GM12878 (cell line): ENCODE results near the gene RAB10. TPM values are rescaled to one million over a fixed set of nuclear protein-coding genes. Genes with fewer than 3 reads are reported as not detected.

Experiments
- ETV6 ChIP-seq, 2 experiments: fragments of 450-650 bp in 1 of 2; IDR thresholded peaks in 1 of 2; conservative IDR thresholded peaks in 1 of 2; 2 replicates each; pipeline ENCODE4 v1.6.1; 2014; ENCODE audit warnings: antibody characterized with exemption in 1 of 2, borderline replicate concordance in 1 of 2, low read depth in 1 of 2, mild to moderate bottlenecking in 1 of 2, moderate library complexity in 1 of 2
- KAT2A ChIP-seq: conservative IDR thresholded peaks from 2 replicates; pipeline ENCODE4 v1.6.1; 2011; ENCODE audit warnings: low read depth, low read length; ENCODE audit not compliant: control insufficient read depth
- MYC ChIP-seq: IDR thresholded peaks from 2 replicates; pipeline ENCODE4 v1.6.1; 2011; ENCODE audit warnings: mild to moderate bottlenecking, low read length, moderate library complexity, inconsistent platforms; ENCODE audit not compliant: insufficient read depth, insufficient replicate concordance, insufficient read length, severe bottlenecking
- SMC3 ChIP-seq: IDR thresholded peaks from 2 replicates; pipeline ENCODE4 v1.6.1; 2011; ENCODE audit warnings: low read length, improper control_type of control experiment, borderline replicate concordance
- ZSCAN29 ChIP-seq: fragments of 450-650 bp; IDR thresholded peaks from 2 replicates; pipeline ENCODE4 v1.6.1; 2017; ENCODE audit warnings: mild to moderate bottlenecking, moderate library complexity
- polyA plus RNA-seq, 11 experiments: library from polyadenylated mRNA; depleted of rRNA in 4 of 11; unstranded in 6 of 11; stranded (reverse) in 5 of 11; fragments of >200 nt; fragmentation: Nextera tagmentation in 4 of 11; fragmentation: Illumina TruSeq in 1 of 11; extraction: Ambion mirVana in 4 of 11; extraction: Trizol in 1 of 11; gene quantifications; 1 replicate in 1 of 11; 2 replicates in 10 of 11; pipeline versions ENCODE4 v1.2.1 to v1.2.3, GENCODE V29; 2011 to 2016; ENCODE audit warnings: inconsistent platforms in 2 of 11, missing spikeins in 2 of 11, low read depth in 1 of 11
- total RNA-seq, 4 experiments: library from RNA; depleted of rRNA in 3 of 4; stranded (reverse); fragments of >200 nt in 3 of 4; fragmentation: Illumina TruSeq in 1 of 4; extraction: Trizol in 1 of 4; gene quantifications; 2 replicates each; pipeline versions ENCODE4 v1.2.1 to v1.2.3, GENCODE V29; 2013 to 2021
- TF ChIP-seq, protein P1 (sequence below): fragments of 450-650 bp; IDR thresholded peaks from 2 replicates; pipeline ENCODE4 v1.6.1; 2017; ENCODE audit warnings: low read depth, mild to moderate bottlenecking, moderate library complexity
- TF ChIP-seq, protein P2 (sequence below): fragments of 450-650 bp; IDR thresholded peaks from 2 replicates; pipeline ENCODE4 v1.6.1; 2017; ENCODE audit warnings: mild to moderate bottlenecking, moderate library complexity

RAB10 gene
- total and polyA plus RNA-seq, 10 of the 15 experiments (the other 5 are each of a cell fraction or from before 2014, with no cell fraction given), result 13.3 to 109 (median 82.0) TPM

DNA sequence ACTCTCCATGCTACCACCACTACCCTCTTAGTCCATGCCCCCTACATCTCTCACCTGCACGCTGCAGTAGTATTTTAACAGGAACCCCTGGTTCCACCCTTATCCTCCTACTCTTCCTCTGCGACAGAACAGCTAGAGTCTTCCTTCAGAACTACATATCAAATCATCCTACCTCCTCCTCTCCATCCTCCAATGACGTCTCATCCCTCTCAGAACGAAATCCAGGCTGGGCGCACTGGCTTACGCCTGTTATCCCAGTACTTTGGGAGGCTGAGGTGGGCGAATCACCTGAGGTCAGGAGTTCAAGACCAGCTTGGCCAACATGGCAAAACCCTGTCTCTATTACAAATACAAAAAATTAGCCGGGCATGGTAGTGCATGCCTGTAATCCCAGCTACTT is 41.3 kb upstream of the RAB10 start (continued):
- no peak for TF ChIP-seq SMC3
- TF ChIP-seq, protein P1, sequence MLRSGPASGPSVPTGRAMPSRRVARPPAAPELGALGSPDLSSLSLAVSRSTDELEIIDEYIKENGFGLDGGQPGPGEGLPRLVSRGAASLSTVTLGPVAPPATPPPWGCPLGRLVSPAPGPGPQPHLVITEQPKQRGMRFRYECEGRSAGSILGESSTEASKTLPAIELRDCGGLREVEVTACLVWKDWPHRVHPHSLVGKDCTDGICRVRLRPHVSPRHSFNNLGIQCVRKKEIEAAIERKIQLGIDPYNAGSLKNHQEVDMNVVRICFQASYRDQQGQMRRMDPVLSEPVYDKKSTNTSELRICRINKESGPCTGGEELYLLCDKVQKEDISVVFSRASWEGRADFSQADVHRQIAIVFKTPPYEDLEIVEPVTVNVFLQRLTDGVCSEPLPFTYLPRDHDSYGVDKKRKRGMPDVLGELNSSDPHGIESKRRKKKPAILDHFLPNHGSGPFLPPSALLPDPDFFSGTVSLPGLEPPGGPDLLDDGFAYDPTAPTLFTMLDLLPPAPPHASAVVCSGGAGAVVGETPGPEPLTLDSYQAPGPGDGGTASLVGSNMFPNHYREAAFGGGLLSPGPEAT, result no peak
- TF ChIP-seq KAT2A, result no peak
- no peak for TF ChIP-seq MYC
- no peak for TF ChIP-seq ETV6 (conservative IDR thresholded peaks at IDR 0.05 in 1 of 2, IDR thresholded peaks at IDR 0.05 in 1 of 2; ENCODE audit: borderline replicate concordance in 1 of 2, low read depth in 1 of 2)
- TF ChIP-seq, protein P2, sequence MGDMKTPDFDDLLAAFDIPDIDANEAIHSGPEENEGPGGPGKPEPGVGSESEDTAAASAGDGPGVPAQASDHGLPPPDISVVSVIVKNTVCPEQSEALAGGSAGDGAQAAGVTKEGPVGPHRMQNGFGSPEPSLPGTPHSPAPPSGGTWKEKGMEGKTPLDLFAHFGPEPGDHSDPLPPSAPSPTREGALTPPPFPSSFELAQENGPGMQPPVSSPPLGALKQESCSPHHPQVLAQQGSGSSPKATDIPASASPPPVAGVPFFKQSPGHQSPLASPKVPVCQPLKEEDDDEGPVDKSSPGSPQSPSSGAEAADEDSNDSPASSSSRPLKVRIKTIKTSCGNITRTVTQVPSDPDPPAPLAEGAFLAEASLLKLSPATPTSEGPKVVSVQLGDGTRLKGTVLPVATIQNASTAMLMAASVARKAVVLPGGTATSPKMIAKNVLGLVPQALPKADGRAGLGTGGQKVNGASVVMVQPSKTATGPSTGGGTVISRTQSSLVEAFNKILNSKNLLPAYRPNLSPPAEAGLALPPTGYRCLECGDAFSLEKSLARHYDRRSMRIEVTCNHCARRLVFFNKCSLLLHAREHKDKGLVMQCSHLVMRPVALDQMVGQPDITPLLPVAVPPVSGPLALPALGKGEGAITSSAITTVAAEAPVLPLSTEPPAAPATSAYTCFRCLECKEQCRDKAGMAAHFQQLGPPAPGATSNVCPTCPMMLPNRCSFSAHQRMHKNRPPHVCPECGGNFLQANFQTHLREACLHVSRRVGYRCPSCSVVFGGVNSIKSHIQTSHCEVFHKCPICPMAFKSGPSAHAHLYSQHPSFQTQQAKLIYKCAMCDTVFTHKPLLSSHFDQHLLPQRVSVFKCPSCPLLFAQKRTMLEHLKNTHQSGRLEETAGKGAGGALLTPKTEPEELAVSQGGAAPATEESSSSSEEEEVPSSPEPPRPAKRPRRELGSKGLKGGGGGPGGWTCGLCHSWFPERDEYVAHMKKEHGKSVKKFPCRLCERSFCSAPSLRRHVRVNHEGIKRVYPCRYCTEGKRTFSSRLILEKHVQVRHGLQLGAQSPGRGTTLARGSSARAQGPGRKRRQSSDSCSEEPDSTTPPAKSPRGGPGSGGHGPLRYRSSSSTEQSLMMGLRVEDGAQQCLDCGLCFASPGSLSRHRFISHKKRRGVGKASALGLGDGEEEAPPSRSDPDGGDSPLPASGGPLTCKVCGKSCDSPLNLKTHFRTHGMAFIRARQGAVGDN, result no peak
- TF ChIP-seq ZSCAN29, result no peak
